ENCODE data around the gene SRP9.
"Not testable (repeated sequence)": the region's sequence is repeated elsewhere in the genome, so short reads cannot be mapped to it uniquely, and the experiment has no call there.

- not testable (repeated sequence) for TF ChIP-seq CTCF (IDR thresholded peaks at IDR 0.05); ZFX (IDR thresholded peaks at IDR 0.05; ENCODE audit: borderline replicate concordance)
Observed at GRCh38 chr1:225759972-225760371, 17.7 kb upstream of the SRP9 start.
